Limb (tissue), 2 donors: Measurements from ENCODE around the gene SCD5.

Experiments
- DNase-seq, 2 donors: peaks; one replicate each; pipeline ENCODE4 v3.0.0-alpha.2; 2016; ENCODE audit errors: extremely low spot score in 2 of 2

Gene SCD5

DNA sequence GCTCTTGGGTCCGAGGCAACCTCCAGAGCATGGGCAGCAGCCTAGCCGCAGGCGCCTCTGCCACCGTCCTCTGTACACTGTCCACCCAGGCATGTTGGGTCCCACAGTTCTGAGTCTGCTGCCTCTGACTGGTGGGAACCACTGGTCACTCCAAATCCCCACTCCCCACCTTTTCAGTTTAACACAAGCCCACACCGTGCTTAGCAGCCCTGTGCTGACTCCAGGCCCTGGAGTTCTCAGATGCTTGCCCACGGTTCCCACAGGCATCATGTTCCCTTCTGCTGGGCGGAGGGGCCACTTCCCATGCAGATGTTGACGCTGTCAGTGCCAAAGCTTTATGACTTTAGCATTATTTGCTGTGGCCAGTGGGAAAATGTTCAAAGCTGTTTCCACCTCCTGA, 104.5 kb downstream of the SCD5 start:
- DNase-seq, result no peak

DNA sequence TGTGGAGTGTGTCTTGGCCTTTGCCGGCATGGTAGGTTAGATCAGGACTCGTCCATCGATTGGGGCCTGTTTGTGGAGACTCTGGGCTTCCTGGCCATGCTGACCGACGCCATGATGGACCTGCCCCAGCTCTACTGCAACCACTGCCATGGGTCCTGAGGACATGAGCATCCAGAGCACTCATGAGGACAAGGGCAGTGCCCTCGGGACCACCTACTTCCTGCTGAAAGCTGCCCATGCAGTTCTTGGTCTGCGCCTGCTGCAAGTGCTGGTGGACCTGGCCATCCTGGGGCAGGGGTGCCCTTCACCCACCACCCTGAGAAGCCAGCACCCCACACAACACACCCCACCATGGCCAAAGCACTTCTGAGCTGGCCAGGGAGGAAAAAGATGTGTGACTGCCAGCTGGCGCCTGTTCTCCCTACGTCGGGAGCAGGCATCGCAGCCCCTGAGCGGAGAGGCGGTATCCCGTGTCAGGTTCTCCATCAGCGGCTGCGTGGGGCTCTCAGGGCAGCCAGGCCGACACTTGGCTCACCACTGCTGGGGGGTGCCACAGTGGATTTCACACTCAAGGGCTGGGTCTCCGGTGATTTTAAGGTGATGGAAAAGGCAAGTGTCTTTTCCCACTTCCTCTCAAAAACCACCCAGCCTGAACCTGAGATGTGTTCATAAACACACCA, 106.4 kb downstream of the SCD5 start:
- DNase-seq, result no peak

DNA sequence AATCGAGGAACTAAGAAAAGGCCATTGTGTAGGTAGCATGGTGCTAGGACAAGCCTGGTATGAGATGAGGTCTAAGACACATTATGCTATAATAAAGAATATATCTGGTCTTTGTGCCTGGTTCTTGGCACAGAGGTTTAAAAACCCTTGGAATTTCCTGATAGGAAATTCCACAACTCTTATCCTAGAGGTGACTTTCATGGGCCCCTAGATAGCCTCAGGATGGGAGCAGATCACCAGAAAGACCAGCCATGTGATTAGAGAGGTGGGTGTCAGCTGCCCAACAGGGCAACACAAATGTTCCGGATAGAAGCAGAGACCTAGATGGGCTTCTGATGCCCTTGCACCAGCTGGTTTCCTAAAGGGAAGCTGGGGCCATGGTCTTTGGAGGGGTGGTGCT, 107.2 kb downstream of the SCD5 start:
- no peak for DNase-seq

DNA sequence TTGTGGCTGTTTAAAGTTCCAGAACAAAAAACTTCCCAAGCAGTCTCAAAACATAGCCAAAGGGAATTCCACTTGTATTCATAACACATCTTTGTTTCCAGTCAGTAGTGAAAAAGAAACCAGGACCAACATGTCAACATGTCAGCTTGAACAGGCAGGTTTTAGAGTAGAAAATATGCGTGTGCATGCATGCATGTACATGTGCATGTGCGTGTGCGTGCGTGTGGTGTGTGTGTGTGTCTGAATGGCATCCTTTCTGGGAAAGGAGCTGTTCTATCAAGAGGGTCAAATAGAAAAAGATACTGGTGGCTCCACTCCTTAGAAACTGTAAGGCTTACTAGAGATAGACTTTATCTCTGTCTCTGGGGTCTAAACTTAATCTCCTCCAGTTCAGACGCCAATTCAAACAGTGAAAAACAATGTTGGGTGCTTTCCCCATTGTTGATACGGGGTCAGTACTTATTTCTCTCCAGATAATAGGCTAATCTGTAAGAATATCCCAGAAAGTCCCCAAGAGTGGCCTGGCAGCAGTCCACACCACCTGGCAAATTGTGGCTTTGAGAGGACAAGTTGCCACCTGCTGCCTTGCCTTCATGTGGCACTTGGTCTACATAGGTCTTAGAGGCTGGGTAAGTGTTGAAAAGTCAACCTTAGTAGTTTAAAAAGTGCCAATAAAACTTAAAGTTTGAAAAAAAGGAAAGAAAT, 110.4 kb downstream of the SCD5 start:
- no peak for DNase-seq

DNA sequence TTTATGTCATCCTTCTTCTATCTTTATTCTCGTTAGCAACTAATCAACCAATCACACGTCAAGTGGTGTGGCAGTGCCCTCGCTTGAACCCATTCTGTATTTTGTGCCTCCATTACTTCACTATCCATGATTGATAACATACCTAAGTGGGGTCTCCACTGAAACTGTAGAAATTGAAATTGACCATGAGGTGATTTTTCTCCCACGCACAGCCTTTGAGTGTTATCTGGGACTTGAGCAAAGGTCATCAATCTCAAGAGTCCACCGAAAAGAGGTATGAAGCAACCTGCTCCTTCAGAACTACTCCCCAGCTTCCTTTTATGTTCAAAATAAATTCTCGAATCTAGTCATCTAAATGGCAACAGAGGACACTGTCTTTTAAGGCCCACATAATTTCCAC, 111.1 kb downstream of the SCD5 start:
- DNase-seq, result no peak

DNA sequence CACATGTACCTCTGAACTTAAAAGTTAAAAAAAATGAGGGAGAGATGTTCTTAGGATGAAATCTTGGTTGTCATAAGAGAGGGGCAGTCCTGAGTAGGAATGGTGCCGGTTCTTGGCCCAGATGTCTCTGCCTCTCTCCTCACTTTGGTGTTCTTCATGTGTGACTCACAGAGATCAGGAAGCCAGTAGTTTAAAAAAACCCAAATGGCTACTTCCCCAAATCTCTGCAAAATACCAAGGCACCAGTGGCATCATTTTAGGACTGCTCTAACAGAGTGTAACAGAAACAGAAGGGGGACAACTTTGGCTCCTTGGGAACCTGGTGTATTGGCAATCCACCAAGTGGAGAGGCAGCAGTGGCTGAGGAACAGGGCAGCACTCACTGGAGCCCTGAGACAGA, 116.8 kb downstream of the SCD5 start:
- no peak for DNase-seq

DNA sequence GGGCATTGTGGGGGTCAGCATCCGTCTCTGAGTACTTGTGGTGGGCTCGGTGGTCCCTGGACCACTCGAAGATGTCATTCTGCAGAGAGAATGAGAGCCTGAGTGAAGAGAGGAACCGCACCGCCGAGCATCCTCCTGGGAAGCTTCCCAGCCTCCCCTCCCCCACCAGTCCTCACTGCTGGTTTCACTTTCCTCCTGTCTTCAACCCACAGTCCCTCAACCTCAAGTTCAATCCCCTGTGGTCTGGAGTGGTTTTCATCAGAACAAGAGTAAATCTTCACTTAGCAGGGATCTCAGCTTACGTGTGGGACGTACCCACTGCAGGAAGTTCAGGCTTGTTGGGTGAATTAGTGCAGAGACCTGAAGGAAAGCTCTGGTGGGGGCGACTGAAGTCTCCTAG, 117.8 kb downstream of the SCD5 start:
- no peak for DNase-seq

DNA sequence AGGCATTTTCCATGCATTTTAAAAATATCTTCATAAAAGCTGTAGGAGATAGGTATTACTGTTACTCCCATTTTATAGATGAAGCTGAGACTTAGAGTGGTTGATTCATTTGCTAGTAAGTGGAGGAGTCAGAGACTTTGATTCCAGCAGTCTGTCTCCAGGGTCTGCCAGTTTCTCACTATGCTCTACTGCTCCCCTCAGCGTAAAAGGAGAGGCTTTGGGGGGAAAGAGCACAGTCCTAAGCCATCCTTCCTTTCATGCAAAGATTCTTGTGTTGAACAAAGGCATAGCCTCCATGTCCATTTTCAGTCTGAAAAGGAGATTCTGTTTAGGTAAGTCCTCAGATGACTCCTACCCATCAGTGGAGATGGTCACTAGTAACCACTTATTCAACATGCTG, 119.1 kb downstream of the SCD5 start:
- DNase-seq, result no peak

DNA sequence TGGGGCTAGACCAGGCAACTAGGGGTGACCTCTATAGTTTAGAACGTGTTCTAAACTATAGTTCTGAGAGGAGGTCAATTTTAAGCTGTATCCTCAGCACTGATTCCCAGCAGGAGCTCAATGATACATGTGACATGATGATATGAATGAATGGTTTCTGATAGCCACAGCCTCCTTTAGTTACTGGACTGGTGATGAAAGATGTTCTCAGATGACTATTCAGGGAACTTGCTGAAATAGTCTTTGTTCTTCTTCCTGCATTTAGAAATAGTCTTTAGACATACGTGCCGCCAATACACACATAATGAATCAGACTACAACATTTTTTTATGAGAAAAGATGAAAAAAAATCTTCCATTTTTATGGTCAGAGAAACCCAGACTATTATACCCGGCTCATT, 120.5 kb downstream of the SCD5 start:
- no peak for DNase-seq

DNA sequence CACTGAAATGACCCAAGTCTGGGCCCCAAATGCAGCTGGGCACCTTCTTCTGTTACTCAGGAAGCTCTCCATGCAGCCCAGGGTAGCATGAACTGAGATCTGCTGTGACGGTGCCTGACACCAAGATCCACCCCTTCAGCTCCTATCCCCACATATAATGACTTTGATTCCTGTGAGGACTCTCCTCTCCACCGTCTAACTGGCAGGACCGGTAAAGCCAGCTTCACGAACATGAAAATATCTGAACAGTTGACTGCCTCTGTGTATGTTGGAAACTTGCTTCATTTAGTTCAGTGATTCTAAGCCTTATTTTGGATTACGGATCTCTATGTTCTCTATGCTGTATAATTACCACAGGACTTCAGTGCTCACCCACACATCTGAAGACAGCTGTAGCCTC, 121.3 kb downstream of the SCD5 start:
- no peak for DNase-seq

DNA sequence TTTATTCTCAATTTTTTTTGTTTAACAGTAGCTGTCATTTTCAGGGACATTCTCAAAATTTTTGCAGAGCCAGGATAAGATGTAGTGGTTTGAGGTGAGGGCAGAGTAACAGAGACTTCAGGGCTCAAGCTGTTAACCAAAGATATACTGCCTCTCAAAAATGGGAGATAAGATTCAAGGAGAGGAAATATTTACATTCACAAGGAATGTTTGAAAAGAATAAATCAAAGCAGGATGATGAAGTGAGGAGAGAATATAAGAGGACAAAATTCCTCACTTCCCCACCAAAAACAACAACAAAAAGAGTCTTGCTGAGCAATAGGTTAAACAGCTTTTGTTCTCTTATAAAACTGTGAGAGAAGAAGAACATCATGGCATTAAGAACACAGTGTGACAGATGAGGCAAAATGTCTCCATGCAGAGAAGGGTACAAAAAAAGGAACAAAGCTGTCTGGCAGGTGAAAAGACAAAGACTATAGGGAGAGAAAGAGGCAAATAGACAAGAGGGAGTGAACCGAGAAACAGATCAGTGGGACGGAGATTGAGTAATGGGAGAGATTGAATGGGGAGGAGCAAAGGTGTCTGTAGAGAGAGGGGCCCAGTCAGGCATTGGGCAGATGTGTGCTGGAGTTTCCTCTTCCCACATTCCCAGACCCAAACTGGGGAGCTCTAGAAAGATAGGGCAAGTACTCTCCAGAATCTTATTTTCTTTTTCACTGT, 130.7 kb downstream of the SCD5 start:
- DNase-seq, result no peak

DNA sequence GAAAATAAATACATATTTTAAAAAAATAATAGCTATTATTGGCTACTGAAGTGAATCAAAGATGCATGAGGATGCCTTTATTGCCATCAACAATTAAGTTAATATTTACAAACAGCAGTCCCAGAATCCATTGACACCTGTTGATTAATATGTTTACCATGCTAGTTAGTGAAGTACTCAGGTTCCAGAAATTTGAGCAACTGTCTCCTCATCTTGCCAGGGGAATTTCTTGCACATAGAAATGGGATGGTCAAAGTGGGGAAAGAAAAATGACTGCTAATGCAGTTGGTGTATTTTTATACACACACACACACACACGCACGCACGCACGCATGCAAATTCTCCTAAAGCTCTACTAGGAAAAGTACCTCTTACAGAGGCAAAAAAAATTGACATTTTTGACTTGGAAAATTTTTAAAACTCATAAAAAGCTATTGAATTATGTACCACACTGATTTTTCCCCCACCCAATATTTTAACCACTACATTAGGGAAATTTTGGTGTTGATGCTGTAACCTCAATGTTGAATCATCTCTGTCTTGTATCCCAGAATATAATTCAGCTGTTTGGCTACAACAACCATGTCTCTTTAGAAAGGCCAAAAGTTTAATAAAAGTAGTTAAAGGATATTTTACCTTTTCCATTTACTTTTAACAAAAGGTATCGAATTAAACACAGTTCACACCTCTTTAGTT, 131.5 kb downstream of the SCD5 start:
- DNase-seq, result no peak

DNA sequence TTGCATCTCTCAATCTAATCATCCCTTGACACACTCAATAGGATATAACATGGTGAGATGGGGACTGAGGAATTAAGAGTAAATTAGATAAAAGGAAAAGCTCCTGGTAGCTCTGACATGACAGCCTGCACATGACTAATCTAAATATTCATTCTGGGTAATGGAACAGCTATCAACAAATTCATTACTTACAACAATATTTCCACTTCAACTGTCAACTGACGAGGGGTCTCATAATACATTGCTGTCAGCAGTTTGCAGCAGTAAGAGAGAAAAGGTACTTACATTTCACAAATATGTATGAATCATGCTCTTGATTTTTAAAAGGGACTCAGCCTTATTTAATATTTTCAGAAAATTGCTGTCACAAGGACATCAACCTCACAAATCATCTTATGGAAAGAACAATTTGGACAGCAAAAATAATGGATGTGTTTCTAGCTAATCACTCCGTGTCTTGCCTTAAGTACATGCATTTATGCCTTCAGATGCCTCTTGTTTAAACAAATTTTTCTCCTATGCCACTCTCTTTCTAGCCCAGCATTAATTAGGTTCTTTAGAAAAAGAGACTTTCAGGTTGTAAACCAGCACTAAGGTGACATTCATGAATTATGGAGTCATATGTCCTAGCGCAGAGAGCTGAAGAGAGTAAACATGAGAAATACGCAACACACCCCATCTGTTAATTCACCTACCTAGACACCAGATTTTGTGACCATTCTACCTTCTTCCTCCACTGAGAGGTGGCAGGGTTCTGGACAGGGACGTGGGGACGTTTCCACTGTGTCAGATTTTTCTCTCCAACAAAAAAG, 137.2 kb downstream of the SCD5 start:
- DNase-seq, result no peak

DNA sequence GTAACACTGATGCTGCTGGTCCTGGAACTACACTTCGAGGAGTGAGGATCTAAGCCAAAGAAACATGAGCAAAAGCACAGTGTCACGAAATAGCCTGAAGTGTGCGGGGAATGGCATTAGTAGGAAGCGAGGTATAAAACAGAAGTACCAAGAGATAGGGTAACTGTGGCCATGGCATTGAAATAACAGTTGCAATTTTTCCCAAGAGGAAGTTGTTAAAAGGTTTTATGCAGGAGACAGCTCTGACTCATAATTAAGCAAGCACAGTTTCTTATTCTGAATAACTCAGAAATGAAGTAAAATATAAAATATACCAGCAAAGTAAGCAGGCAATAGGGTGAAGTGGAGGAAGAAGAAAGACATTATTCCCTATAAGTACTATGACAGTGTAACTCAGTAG, 146.5 kb downstream of the SCD5 start:
- no peak for DNase-seq

DNA sequence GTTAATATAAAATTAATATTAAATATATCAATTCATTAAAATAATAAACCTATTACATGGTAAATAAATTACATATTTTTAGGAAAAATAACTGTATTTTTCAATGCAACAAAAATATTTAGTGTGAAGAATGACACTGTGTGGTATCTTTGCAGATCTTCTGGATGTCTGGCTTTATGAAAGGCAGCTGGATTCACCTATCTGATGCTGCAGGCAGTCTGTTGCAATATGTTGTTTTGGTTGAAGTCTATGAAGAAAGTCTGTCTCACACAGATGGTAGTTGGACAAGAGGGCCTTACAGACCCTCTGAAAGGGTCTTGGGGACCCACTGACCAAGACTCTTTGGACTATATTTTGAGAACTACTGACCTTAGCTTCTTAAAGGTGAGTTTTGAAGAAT, 147.7 kb downstream of the SCD5 start:
- no peak for DNase-seq

DNA sequence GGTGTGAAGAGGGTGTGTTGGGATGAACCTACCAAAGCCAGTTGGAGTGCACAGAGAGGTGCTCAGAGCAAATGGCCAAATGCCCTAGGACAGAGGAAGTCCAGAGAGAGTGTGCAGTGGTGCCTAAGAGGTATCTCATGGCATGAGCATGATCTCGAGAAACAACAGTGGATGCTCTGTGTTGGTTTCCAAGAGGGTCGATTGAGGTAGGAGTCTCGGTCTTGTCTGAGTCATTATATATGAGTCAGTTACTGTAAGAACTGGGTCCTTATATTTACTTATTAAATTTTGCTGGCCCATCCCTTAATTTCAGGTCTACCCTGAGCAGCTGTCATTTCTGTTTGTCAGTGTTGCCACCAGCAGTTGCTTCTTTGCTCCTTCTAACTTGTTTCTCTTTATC, 150.2 kb downstream of the SCD5 start:
- DNase-seq, result no peak

DNA sequence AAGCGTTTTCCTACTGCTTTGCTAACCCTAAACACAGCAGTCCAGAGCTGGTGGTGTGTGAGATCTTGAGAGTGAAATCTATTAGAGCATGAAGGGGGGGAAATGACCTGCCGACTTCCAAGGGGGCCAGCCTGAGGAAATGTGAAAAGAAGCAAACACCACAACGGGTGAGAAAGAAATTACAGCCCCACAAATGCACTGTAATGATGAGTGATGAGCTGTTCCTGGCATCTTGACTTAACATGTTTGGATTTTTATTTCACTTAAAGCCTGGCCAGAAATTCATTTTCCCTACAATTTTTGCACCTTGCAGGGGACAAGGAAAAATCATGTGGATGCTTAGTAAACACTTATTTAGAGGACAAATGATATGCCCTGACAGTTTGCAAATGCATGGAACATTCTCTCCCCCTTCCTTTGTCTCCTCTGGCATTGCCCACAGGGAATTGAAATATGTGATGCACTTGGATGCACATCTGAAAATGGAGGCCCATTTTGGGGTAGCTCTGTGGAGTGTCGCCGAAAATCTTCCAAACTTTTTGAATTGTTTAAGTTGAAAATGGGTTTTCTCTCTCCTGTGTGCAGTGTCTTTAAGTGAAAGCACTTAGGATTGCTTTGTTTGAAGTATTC, 152.5 kb downstream of the SCD5 start:
- no peak for DNase-seq

DNA sequence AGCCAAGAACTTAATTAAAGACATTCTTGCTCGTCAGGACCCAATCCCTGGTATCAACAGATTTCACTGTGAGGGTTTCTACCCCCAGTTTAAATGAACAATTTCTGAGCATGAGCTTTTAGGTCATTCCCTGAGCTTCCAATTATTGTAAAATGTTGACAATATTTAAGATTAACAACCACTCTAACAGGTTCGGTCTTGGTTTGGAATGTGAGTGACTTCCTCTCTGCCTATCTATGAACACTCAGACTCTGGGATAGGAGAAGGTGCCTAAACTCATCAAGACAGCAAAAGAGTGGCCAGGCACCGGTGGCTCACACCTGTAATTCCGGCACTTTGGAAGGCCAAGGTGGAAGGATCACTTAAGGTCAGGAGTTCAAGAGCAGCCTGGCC, 153.9 kb downstream of the SCD5 start:
- no peak for DNase-seq

DNA sequence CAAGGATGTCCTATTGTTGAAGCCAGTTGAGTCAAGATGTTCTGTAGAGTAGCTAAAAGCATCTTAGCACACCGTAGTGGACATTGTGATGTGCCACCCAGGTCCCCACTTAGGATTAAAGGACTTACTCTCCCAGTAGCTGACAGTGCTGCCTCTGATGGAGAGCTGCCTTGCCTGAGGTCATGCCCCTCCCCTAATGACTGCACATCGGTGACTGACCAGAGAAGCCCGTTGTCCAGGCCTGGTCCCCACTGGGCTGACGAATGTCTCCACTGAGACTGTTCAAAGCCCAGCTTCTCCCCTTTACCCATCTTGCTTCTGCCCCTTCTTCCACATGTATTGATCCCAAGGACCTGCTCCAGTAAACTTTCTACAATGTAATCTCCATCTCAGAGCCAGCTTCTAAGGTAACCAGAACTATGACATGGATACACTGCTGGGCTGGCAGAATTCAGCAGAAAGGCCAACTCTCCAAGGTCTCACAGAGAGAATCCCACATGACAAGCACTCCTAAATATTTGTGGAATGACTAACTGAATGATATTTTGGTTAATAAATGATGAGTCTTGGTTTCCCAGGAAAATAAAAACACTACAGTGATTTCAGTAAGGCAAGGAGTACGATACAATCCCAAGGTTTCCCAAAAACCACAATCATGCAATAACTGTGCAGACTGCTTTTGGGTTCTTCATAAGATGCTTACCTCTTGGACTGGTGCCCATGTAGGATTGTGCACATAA, 154.4 kb downstream of the SCD5 start:
- no peak for DNase-seq

DNA sequence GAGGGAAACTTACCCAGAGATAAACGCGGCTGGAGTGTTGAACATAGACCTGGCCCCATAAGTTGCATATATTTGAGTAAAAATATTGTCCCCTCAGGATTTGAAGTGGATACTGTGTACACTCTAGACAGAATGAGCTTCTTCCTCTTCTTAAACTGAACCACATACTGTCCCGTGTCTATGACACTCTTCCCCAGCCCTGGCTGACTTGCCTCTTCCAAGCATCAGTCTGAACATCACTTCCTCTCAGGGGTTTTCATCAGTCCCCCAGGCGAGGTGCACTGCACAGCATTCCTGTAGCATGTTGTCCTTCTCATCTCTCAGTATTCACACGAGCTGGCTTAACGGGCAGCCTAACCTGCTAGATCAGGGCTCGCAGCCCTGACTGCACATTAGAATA, 156.3 kb downstream of the SCD5 start:
- no peak for DNase-seq
